CD4-positive, alpha-beta T cell treated with Interleukin-4 for 4 hours (primary cell): ENCODE measurements around the gene FBXL7.

Source experiments
- DNase-seq: peaks from one replicate; pipeline ENCODE4 v3.0.0-alpha.2; 2020

Gene FBXL7

DNA sequence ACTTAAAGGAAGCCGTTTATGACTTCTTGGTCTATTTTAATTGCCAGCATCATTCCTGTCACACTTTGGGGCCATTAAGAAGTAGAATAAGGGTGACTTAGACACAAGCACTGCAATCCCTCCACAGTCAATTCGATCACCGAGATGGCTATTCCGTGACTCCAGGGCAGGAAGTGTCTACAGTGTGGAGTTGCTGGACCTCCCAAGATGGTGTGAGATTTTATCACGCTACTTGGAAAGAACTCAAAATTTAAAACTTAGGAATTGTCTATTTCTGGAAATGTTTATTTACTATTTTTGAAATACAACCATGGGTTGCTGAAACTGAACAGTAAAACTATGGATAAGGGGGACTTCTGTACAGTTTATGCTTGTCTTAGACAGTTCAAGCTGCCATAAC is 6.2 kb downstream of the FBXL7 start:
- no peak for DNase-seq

DNA sequence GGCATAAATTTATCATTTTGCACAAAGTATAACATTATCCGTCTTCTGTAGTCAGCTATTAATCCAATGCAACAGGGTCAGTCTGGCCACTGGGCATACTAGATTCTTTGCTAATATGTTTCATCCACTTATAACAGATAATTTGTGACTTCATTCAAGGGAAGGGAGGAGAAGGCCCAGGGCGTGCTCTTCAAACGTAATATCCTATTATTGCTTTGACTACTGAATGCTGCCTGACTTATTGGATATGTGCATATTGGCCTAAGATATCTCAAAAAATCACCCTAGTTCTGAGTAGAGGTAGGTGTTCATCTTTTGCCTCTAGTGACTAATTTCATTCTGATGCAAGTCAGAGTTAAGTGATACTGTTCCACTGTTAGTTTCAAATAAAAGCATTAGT is 6.9 kb downstream of the FBXL7 start:
- DNase-seq = no peak

DNA sequence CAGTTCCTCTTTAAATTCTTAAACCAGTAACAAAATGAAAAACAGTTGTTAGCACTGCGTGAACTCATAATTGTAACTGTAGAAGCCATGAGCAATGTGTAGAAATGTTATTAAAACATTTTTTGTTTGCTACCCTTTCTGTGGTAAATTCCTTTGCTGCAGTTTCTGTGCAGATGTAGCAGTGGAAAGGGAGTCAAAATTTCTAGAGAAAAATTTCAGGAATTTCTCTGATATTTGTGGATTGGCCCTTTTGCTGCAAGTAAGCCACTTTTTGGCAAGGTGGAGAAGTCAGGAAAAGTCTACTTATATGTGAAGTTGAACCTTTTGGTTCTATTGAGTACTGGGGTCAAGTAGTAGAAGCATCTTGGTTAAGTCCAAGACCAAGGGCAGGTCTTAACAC is 10.1 kb downstream of the FBXL7 start:
- no peak for DNase-seq

DNA sequence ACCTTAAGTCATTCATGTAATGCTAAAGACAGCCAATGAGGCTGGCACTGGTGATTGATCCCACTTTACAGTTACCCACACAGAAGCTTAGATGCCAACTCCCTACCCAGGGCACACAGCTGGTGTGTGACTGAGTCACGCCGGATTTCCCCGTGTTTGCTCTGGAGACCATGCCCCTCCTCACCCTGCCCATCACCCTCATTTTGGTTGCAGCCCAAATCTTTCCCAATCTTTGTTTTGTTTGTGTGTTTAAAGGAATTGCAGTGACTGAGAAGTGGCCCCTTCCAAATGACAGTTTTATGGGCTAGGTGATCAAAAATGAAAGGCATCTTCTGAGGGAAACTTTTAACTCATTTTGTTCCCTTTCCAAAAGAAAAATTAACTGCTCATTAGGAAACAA is 10.9 kb downstream of the FBXL7 start:
- DNase-seq = no peak

DNA sequence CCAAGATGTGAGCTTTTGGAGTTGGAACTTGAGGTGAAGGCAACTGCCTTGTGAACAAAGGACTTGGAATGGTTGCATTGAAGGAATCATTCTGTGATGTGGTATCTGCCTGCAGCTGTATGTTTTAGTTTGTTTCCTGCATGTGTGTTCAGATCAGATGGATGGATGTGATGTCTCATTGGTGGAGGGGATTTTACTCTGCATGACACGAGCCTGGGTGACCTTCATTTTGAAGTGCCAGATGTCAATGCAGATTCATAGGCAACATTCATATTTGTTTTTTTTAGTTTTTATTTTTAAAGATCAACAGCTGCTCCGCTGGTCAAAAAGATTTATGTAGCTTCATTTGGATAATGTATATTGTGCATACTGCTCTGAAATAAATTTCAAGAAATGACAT is 13.5 kb downstream of the FBXL7 start:
- no peak for DNase-seq

DNA sequence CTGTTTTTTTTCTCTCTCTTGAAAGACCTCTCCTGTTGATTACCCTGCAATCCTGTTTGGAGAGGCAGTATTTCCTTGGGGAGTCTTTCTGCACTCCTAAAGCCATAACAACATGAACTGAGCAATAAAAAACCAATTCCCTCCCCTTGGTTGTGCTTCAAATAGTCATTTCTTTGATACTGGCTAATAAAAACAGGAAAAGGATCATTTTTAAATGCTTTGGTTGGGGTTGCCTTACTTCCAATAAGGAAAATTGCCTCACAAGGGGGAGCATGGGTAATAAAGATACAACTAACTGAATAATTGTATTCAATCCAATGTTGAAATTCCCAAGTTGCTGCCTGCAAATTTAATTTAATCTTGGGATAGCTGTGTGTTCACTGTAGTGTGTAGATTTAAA is 13.9 kb downstream of the FBXL7 start:
- DNase-seq = no peak

DNA sequence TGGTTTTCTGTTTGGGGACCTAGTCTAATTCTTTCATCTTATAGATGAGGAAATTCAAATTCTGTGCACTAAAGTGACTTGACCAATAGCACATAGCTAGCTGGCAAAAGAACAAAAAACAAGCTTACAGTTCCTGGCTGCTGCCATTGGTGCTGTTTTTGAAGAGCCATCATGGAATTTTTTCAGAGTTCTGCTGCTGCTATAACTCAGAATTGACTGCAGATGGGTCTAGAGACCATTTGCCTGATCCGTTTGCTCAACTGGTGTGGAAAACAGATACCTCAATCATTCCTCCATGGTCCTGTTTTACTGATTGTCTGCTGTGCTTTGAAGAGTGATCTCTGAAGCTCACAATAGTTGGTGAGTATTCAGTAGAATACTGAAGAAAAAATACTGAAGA is 15.2 kb downstream of the FBXL7 start:
- no peak for DNase-seq

DNA sequence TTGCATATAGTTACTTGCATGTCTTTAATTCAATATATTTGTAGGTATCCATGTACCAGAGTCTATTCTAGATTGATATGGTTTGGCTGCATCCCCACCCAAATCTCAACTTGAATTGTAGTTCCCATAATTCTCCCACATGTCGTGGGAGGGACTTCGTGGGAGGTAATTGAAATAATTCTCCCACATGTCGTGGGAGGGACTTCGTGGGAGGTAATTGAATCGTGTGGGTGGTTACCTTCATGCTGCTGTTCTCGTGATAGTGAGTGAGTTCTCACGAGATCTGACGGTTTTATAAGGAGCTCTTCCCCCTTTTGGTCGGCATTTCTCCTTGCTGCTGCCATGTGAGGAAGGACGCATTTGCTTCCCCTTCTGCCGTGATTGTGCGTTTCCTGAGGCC is 16.5 kb downstream of the FBXL7 start:
- no peak for DNase-seq

DNA sequence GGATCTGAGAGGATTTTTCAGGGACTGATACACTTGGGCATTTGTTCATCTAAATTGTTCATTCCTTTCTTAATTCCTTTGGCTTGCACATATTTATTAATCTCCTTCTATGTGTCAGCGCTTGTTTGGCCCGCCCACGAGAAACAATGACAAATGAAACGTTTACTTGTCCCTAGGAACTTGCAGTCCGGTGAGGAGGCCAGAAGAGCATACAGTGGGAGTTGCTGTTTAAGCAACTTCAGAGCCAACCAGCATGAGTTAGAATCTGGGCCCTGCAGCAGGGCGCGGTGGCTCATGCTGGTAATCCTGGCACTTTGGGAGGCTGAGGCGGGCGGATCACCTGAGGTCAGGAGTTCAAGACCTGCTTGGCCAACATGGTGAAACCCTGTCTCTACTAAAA is 18.8 kb downstream of the FBXL7 start:
- no peak for DNase-seq

DNA sequence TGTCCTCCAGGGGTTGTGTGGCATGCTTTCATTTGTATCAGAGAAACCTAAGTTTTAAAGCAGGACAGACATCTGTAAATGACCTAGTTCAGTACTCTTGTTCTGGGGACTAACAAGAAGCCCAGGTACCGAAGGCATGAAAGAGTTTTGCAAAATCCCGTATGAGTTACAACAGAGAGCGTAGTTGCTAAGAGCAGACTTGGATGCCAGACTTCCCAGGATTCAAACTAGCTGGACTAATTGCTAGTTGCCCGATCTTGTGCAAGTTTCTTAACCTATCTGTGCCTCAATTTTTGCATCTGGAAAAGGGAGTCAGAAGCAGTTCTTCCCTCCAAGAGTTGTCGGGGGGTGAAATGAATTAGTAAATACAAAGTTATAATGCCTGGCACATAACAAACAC is 20.9 kb downstream of the FBXL7 start:
- no peak for DNase-seq

DNA sequence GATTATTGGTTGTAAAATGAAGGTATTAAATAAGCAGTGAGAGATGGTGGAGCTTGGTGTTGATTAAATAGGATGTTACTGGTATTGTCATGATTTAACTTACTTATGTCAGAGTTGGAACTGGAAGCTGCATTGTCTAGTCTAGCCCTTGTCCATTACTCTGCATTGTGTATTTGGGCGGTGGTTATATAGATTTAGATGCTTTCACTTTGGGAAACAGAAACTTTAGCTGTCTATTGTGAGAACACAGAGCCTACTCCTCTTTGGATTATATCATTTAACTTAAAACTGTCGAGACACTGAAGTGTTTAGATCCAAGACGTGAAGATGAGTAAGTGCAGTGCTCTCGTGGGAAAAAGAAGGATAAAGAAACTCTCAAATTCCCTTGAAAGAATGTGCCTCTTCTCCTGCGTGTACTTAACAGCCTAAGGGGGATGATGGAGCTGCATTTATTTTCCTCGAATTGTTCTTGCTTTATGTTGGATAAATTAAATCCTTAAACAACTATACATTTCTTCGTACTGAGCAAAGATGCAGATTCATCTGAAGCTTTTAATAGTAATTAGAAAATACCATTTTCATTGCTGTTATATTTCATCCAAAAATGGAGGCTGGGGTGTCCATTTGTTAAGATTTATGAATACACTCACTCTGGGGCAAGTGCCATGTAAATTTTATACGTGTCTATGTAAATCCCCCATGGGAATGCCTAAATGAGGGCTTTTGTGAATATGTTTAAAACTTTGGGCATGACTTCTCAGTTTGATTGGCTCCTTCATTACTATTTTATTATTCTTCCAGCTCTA is 21.6 kb downstream of the FBXL7 start:
- DNase-seq = no peak

DNA sequence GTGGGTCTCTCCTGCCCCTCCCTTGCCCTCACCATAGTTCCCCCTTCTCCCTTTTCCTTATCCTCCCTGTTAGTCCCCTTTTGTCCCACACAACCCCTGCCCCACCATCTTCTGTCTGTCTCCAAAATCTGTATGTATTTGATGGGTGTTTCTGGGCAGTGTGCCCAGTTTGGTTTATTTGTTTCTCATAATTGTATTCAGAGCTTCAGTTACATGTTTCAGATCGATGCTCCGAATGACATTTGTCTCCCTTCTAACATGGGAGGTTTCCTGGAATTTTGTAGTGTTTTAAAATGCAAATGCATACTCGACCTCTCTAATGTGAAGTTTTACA is 22.2 kb downstream of the FBXL7 start:
- DNase-seq = no peak

DNA sequence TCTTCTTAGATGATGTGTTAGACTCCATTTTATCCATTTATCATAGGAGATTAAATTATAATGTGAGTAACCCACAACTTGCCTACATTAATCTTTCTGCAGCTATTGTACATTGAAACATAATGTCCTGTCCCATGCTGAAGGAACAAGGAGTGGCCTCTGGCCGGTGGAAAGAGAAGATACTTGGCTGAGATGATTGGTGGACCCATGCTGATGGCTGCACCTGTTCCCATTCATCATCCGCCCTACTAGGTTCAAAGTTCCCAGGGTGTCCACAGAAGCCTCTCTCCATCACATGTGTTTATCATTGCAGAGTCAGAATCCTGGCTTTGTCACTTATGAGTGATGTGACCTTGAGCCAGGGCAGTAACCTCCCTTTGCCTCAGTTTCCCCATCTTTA is 24.7 kb downstream of the FBXL7 start:
- DNase-seq = no peak

DNA sequence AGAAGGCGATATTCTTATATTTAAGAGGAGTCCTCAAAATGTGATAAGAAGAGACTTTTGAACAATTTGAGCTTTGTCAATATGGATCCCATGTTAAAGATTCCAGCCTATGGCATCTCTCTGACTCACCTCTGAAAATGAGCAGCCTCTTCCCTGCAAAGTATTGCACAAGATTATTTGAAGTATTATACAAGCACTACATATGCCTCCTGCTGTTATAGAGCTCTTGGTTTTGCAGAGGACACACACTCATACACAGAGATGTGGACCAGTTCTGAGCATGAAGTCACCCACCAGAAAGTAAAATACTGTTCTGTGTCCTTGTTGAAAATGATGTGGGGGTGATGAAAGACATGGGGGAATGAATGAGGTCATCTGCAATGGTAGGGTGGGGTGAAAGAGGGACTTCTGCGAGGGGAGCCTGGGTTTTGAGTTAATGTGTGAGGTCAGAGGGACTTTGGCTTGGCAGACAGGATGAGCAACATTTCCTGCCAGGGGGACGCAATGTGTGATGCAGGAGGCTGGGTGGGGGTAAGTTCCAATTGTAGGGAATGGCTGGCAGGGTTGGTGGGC is 25.8 kb downstream of the FBXL7 start:
- DNase-seq = no peak

DNA sequence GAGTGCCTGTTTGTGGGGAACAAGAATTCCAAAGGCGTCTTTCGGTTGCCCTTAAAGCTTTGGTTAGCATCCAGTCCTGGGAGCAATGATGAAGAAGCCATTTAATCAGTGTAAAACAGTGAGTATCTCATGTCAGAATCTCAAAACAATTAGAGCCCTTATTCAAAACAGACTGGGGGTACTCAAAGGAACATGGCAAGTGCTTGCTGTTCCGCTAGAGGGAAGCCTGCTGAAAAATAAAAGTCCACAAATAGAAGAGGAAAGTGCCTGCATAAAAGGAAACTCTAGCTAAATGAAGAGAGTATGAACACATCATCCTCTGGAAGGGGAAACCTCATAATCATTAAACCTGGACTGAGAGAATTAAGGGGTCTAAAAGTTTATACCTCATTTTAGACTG is 26.4 kb downstream of the FBXL7 start:
- DNase-seq = no peak

DNA sequence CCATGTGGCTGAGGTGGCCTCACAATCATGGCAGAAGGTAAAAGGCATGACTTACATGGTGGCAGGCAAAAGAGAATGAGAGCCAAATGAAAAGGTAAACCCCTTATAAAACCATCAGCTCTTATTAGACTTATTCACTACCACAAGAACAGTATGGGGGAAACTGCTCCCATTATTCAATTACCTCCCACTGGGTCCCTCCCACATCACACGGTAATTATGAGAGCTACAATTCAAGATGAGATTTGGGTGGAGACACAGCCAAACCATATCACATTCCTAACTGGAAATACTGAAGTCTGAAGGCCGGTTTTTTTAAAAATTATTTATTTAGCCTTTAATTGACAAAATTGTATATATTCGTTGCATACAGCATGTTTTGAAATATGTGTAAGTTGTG is 28.5 kb downstream of the FBXL7 start:
- DNase-seq = no peak

DNA sequence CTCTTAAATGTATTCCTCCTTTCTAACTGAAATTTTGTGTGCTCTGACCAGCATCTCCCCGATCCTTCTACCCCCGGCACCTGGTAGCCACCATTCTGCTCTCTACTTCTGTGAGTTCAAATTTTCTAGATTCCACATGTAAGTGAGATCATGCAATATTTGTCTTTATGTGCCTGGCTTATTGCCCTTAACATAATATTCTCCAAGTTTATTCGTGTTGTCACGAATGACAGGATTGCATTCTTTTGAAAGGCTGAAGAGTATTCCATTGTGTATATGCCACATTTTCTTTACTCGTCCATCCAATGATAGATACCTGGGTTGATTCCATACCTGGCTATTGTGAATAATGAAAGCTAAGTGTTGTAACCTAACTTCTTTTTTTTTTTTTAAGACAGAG is 29.0 kb downstream of the FBXL7 start:
- no peak for DNase-seq

DNA sequence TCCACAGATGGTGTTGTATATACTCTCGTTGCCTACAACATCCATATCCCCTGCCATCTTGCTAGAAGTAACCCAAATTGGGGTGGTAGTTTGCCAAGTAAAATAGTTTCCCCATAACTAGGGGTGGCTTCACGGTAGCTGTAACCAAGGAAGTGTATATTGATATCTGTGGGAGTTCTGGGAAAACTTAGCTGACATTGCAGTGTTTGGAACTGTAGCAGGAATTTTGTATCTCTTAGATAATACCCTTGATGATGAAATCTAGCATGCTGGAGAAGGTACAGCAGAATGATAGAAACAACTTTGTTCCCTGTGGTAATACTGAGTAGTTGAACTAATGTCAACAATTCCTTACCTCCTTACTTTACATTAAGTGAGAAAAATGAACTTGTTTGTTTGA is 29.8 kb downstream of the FBXL7 start:
- DNase-seq = no peak

DNA sequence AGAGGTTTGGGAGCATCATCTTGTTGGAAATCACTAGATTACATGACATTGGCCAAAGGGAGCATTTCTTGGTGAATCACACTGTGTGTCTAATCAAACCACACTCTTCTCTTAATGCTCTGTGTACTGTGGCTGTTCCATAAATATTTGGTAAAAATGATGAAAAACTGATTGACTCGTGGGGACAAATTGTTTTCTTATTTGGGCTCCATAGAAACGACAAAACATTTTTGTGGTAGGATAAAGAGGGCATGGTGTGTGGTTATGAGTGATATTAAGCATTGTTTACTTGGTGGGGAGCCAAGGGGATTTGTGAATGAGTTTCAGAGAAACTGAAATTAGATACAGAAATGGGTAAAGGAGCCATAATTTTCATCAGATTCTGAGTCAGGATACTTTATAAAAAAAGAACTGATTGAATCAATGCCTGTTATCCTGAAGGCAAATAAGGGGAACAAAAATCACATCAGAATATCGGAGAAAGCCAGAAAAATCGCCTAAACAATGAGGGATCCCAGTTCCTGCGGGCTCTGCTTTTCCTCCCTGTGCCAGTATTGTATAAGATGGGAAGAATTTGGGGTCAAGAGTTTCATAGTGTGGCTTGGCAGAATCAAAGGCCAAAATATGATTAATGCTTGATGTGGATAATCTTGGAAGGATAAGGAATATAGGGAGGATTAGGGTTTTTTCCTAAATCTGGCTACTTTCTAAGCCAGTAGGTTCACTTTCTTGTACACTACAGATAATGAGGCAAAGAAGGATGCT is 33.3 kb downstream of the FBXL7 start:
- DNase-seq = no peak

DNA sequence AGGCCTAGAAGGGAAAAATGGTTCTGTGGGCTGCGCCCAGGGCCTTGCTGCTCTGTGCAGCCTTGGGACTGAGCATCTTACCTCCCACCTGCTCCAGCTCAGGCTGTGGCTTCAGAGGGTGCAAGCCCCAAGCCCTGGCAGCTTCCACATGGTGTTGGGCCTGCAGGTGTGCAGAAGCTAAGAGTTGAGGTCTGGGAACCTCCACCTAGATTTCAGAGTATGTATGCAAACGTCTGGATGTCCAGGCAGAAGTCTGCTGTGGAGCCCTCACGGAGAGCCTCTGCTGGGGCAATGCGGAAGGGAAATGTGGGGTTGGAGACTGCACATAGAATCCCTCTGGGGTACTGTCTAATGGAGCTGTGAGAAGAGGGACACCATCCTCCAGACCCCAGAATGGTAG is 36.0 kb downstream of the FBXL7 start:
- DNase-seq = no peak

DNA sequence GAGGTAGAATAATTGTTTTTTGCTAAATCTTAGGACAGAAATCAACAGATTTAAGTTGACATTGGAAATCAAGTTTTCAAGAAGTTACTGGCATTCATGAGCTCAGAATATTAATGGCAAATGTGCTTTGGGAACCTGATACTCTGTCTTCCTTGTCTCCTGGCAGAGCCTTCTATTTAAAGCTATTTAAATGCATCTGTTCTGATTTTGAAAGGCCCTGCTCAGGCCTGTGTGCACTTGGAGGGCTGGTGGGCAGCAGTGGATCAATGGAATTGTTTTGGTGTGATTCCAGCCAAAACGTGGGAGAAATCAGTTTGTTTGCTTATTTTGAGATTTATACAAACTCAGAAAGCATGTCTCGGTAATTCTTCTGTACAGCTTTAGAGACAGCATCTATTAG is 38.5 kb downstream of the FBXL7 start:
- DNase-seq = no peak

DNA sequence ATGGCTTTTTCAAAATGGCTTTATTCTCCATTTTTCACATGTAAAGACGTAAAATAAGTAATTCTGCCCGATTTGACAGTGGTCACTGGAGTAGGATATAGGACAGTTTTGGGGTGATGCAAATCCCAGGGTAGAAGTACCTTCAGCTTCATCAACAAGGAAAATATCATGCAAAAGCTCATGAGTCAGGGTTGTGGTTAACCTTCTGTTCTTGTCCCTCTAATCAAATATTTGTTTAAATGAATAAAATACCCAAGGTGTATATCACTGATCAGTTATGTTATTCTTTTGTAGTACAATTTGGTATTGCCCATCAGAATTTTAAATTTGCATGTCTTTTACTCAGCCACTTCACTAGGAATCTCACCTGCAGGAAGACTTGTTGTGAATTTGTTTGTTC is 40.0 kb downstream of the FBXL7 start:
- DNase-seq = no peak

DNA sequence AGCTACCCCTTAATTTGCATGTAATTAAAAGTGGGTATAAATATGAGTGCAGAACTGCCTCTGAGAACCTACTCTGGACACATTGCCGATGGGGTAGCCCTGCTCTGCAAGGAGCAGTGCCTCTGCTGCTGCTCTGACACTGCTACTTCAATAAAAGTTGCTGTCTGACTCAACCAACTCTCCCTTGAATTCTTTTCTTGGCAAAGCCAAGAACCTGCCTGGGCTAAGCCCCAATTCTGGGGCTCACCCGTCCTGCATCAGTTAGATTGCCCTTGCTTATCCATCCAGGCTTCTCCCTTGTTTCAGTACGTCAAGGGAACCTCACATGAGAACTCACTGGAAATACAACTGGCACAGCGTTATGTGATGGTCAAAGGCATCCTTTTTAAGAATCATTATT is 44.1 kb downstream of the FBXL7 start:
- DNase-seq = no peak

DNA sequence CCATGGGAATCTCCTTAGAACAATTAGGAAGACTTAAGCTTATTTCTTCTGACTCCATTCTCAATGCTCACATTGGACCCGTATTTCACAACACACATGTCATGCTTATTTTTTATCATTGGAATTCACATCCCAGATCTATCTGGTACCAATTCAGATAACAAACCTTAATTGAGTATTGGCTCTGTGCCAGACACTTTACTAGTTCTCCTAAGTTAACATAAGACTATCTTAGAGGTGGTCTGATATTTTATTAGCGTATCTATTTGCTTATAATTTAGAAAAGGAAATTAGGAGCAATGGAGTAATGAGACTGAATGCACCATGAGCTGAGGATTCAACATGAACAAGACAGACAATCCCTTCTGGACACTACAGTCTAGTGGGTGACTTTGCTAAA is 45.1 kb downstream of the FBXL7 start:
- no peak for DNase-seq
